Effector memory CD4-positive, alpha-beta T cell (primary cell): ENCODE measurements around the gene GAS2.

Experiments used
- DNase-seq, 3 donors: peaks; one replicate each; pipeline ENCODE4 v3.0.0-alpha.2; 2020
- H3K27ac ChIP-seq: 2 replicates; pipeline ENCODE4 v1.7.0; 2013; ENCODE audit warnings: mild to moderate bottlenecking, low read length, moderate library complexity; ENCODE audit not compliant: insufficient read depth, poor library complexity, severe bottlenecking
- H3K27me3 ChIP-seq: replicated peaks from 2 replicates; pipeline ENCODE4 v1.7.0; 2013; ENCODE audit warnings: mild to moderate bottlenecking, low read length; ENCODE audit not compliant: insufficient read depth, control insufficient read depth, poor library complexity, severe bottlenecking
- H3K36me3 ChIP-seq: 2 replicates; pipeline ENCODE4 v1.7.0; 2013; ENCODE audit warnings: mild to moderate bottlenecking, low read length, moderate library complexity; ENCODE audit not compliant: control insufficient read depth, insufficient read depth
- H3K4me1 ChIP-seq: 2 replicates; pipeline ENCODE4 v1.7.0; 2013; ENCODE audit warnings: low read length, mild to moderate bottlenecking; ENCODE audit not compliant: control insufficient read depth, insufficient read depth, poor library complexity, severe bottlenecking
- H3K4me3 ChIP-seq: 2 replicates; pipeline ENCODE4 v1.7.0; 2013; ENCODE audit warnings: low read length, low read depth, mild to moderate bottlenecking; ENCODE audit not compliant: insufficient read depth, poor library complexity, severe bottlenecking
- H3K9me3 ChIP-seq: 2 replicates; pipeline ENCODE4 v1.7.0; 2013; ENCODE audit warnings: mild to moderate bottlenecking, low read length, moderate library complexity; ENCODE audit not compliant: control insufficient read depth

The GAS2 gene

DNA sequence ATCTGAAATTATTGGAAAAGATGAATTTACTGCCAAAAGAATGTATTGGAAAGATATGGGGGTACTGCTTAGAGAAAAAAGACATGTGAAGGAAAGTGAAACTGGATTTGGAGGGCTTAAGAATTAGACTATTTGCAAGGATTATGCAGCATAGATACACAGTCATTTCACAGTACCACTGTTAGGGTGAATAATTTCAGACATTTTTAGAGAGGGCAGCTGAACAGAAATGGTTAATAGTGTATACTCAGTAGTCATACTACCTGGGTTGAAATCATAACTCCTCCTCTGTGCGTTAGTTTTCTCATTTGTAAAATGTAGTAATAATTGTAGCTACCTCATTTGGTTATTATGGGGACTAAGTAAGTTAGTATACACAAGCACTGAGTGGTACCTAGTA lies 33.0 kb downstream of the GAS2 start:
- no peak overlapping the region for H3K4me3 ChIP-seq
- no peaks in the 10 kb centered on the region for H3K4me1 ChIP-seq
- H3K36me3 ChIP-seq = no peaks in the 10 kb centered on the region
- H3K27me3 ChIP-seq = no peaks in the 10 kb centered on the region
- H3K9me3 ChIP-seq = no peaks in the 10 kb centered on the region
- no peak for DNase-seq
- H3K27ac ChIP-seq = no peak overlapping the region

DNA sequence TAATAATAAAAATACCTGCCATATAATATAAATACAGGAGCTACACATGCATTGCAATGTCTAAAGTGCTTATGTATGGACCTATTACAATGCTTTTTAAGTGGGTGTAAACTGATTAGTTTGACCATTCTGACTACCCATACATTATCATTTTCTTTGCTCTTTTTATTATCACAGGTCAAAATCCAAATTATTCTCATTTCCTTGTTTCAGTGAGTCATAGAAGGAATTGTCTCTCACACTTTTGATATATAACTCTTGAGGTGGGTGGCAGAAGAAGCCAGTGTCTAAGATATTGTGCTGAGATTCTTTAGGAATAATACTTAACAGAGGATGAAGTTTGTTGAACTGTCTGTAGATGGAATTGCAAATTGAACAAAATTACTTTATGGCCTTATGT lies 35.6 kb downstream of the GAS2 start:
- Histone ChIP-seq H3K4me3 (no peak overlapping the region), H3K4me1 (no peaks in the 10 kb centered on the region), H3K9me3 (no peaks in the 10 kb centered on the region), H3K36me3 (no peaks in the 10 kb centered on the region), H3K27ac (no peak overlapping the region), H3K27me3 (no peaks in the 10 kb centered on the region)
- no peak for DNase-seq

DNA sequence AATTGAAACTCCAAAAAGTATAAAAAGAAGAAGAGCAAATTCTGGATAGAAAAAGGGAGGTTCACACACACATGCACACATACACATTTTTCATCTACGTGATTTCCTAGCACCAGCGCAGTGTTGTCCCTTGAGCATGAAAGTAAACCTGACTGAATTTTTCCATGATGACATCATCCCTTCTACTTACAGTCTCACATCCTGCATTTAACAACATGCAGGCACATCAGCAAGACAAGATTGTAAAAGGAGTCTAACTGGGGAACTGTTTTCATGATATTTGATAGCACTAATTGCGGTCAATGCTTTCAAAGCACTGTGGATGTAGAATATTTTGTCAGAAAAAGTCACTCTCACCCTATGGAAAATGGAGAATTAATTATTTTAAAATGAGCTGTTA lies 36.6 kb downstream of the GAS2 start:
- H3K4me1 ChIP-seq = no peaks in the 10 kb centered on the region
- no peak overlapping the region for H3K4me3 ChIP-seq
- H3K36me3 ChIP-seq = no peaks in the 10 kb centered on the region
- no peaks in the 10 kb centered on the region for H3K9me3 ChIP-seq
- H3K27ac ChIP-seq = no peak overlapping the region
- no peak for DNase-seq
- H3K27me3 ChIP-seq = no peaks in the 10 kb centered on the region

GRCh38 chr11:22703591-22703990 lies 37.2 kb downstream of the GAS2 start:
- no peaks in the 10 kb centered on the region for H3K36me3 ChIP-seq
- H3K27me3 ChIP-seq = no peaks in the 10 kb centered on the region
- no peak overlapping the region for H3K27ac ChIP-seq
- no peak overlapping the region for H3K4me3 ChIP-seq
- H3K9me3 ChIP-seq = no peaks in the 10 kb centered on the region
- no peak for DNase-seq
- H3K4me1 ChIP-seq = no peaks in the 10 kb centered on the region

DNA sequence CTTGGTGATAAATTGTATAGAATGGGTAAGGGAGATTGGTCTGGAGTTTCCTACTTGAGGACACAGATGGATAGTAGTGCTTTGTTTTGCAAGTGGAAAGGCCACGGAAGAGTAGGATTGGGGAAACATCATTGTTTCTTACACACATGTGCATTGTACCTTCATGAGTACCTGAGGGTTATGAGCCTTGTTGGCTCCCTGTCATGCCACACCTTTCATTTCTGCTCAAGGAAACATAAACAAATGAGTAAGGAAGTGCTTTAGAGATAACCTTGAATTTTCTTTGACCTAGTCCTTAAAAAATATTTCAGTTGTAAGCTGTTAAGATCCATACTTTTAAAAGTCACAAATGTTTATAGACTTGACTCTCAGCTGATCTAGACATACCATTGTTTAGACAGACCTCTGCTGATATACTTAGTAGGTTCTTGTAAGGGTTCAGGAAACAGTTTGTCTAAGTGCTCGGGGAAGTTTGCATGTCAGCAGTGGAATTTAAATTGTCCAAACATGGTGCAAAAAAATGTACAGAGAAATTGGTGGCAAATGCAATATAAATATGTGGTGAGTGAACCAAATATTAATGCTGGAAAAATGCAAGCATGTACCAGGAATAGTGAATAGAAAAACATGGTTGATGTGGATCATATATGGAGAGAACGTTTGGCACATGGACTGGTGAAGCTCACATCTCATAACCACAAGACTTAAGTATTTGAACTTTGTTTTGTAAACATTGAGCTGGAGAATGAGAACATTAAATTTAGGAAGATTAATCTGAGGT lies 40.9 kb downstream of the GAS2 start:
- no peaks in the 10 kb centered on the region for H3K9me3 ChIP-seq
- H3K27me3 ChIP-seq = no peaks in the 10 kb centered on the region
- H3K4me3 ChIP-seq = no peak overlapping the region
- no peaks in the 10 kb centered on the region for H3K36me3 ChIP-seq
- DNase-seq = no peak
- H3K27ac ChIP-seq = no peak overlapping the region
- no peaks in the 10 kb centered on the region for H3K4me1 ChIP-seq

GRCh38 chr11:22711071-22711770 lies 44.8 kb downstream of the GAS2 start:
- no peak overlapping the region for H3K4me3 ChIP-seq
- H3K27me3 ChIP-seq = no peaks in the 10 kb centered on the region
- no peak for DNase-seq
- no peaks in the 10 kb centered on the region for H3K9me3 ChIP-seq
- H3K27ac ChIP-seq = no peak overlapping the region
- no peaks in the 10 kb centered on the region for H3K4me1 ChIP-seq
- no peaks in the 10 kb centered on the region for H3K36me3 ChIP-seq

- no peaks in the 10 kb centered on the region for H3K27me3 ChIP-seq
- H3K4me1 ChIP-seq = no peaks in the 10 kb centered on the region
- no peak for DNase-seq
- no peaks in the 10 kb centered on the region for H3K36me3 ChIP-seq
- H3K4me3 ChIP-seq = no peak overlapping the region
- H3K27ac ChIP-seq = no peak overlapping the region
- no peaks in the 10 kb centered on the region for H3K9me3 ChIP-seq
Measured at GRCh38 chr11:22711880-22712279, 45.5 kb downstream of the GAS2 start.

DNA sequence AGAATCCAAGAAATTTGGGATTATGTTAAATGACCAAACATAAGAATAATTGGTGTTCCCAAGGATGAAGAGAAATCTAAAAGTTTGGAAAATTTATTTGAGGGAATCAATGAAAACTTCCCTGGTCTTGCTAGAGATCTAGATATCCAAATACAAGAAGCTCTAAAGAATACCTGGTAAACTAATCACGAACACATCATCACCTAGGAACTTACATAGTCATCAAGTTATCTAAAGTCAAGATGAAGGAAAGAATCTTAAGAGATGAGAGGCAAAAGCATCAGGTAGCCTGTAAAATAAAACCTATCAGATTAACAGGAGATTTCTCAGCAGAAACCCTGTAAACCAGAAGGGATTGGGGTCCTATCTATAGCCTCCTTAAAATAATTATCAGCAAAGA lies 46.9 kb downstream of the GAS2 start:
- H3K27me3 ChIP-seq = no peaks in the 10 kb centered on the region

GRCh38 chr11:22715971-22716370 lies 49.6 kb downstream of the GAS2 start:
- no peaks in the 10 kb centered on the region for H3K27me3 ChIP-seq
- H3K4me1 ChIP-seq = no peaks in the 10 kb centered on the region
- no peaks in the 10 kb centered on the region for H3K9me3 ChIP-seq
- no peaks in the 10 kb centered on the region for H3K36me3 ChIP-seq
- H3K4me3 ChIP-seq = no peak overlapping the region
- H3K27ac ChIP-seq = no peak overlapping the region
- DNase-seq = no peak

More for the DNA sequence above, 46.9 kb downstream of the GAS2 start:
- H3K4me1 ChIP-seq = no peaks in the 10 kb centered on the region
- no peak overlapping the region for H3K4me3 ChIP-seq
- H3K36me3 ChIP-seq = no peaks in the 10 kb centered on the region
- H3K27ac ChIP-seq = no peak overlapping the region
- DNase-seq = no peak
- no peaks in the 10 kb centered on the region for H3K9me3 ChIP-seq

GRCh38 chr11:22720457-22720856 lies 54.0 kb downstream of the GAS2 start:
- DNase-seq = no peak
- no peaks in the 10 kb centered on the region for H3K36me3 ChIP-seq
- H3K4me3 ChIP-seq = no peak overlapping the region
- H3K4me1 ChIP-seq = no peaks in the 10 kb centered on the region
- H3K9me3 ChIP-seq = no peaks in the 10 kb centered on the region
- H3K27ac ChIP-seq = no peak overlapping the region
- H3K27me3 ChIP-seq = no peaks in the 10 kb centered on the region
